Ramos (cell line): ENCODE data around the gene ARHGAP9.

ENCODE experiments used
- in situ Hi-C: fragments of 300-500 bp; cut with MboI; formaldehyde crosslinking; loops from one replicate; pipeline ENCODE4 v1.14.3; 2022; ENCODE audit warnings: low sequenced_read_pairs; ENCODE audit not compliant: unreplicated experiment

ARHGAP9 gene

GRCh38 chr12:57479376-57480115 lies at the start of gene ARHGAP9:
Gene ARHGAP9, minus strand, starts transcription at chr12:57479866. Its CDS starts 460 bp downstream, at chr12:57479406.
- in situ Hi-C loops = no loop called here

- in situ Hi-C loops = no loop called here
Measured at GRCh38 chr12:57528831-57529555, 49.3 kb upstream of the ARHGAP9 start.

DNA sequence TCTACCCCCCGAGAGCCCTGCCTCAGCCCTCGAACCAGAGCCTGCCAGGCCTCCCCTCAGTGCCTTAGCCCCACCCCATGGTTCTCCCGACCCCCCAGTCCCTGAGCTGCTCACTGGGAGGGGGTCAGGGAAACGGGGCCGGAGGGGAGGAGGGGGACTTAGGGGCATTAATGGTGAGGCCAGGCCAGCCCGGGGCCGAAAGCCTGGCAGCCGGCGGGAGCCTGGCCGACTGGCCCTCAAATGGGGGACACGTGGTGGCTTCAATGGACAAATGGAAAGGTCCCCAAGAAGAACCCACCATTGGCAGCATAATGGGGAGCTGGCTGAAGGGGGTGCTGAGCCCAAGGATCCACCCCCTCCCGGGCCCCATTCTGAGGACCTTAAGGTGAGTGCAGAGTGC lies 48.5 kb upstream of the ARHGAP9 start:
- in situ Hi-C loops = no loop called here

GRCh38 chr12:57527184-57527583 lies 47.5 kb upstream of the ARHGAP9 start:
- in situ Hi-C loops = no loop called here

DNA sequence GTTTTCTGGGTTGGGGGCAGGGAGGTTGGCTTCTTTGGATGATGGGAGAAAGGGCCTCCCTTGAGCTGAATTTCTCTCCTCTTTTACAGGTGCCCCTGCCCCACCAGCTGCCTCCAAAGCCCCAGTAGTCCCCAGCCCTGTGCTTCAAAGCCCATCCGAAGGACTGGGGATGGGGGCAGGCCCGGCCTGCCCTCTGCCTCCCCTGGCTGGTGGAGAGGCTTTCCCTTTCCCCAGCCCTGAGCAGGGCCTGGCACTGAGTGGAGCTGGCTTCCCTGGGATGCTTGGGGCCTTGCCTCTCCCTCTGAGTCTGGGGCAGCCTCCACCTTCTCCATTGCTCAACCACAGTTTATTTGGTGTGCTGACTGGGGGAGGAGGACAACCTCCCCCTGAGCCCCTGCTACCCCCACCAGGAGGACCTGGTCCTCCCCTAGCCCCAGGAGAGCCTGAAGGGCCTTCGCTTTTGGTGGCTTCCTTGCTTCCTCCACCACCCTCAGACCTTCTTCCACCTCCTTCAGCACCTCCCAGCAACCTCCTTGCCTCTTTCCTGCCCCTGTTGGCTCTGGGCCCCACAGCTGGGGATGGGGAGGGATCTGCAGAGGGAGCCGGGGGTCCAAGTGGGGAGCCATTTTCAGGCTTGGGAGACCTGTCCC lies 46.9 kb upstream of the ARHGAP9 start:
- in situ Hi-C loops = no loop called here

GRCh38 chr12:57525615-57526383 lies 46.1 kb upstream of the ARHGAP9 start:
- in situ Hi-C loops = no loop called here

DNA sequence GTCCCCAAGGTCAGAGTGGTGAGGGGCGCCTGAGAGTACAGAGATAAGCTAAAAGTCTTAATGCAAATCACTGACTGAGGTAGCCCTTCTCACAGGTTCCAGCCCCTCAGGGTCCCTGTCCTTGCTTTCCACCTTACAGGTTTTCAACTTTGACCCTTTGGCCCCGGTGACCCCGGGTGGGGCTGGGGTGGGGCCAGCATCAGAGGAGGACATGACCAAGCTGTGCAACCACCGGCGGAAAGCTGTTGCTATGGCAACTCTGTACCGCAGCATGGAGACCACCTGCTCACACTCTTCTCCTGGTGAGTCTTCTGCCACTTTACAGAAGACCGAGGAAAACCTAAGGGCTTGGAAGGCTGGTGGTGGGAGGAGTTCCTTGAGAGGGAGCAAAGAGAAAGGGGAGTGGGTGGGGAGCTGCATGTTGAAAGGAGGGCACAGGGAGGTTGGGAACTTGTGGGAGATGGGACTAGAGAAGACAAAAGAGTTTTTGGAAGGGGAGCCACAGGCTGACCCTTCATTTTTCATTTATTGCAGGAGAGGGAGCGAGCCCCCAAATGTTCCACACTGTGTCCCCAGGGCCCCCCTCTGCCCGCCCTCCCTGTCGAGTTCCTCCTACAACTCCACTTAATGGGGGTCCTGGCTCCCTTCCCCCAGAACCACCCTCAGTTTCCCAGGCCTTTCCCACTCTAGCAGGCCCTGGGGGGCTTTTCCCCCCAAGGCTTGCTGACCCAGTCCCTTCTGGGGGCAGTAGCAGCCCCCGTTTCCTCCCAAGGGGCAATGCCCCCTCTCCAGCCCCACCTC lies 45.3 kb upstream of the ARHGAP9 start:
- in situ Hi-C loops = no loop called here

DNA sequence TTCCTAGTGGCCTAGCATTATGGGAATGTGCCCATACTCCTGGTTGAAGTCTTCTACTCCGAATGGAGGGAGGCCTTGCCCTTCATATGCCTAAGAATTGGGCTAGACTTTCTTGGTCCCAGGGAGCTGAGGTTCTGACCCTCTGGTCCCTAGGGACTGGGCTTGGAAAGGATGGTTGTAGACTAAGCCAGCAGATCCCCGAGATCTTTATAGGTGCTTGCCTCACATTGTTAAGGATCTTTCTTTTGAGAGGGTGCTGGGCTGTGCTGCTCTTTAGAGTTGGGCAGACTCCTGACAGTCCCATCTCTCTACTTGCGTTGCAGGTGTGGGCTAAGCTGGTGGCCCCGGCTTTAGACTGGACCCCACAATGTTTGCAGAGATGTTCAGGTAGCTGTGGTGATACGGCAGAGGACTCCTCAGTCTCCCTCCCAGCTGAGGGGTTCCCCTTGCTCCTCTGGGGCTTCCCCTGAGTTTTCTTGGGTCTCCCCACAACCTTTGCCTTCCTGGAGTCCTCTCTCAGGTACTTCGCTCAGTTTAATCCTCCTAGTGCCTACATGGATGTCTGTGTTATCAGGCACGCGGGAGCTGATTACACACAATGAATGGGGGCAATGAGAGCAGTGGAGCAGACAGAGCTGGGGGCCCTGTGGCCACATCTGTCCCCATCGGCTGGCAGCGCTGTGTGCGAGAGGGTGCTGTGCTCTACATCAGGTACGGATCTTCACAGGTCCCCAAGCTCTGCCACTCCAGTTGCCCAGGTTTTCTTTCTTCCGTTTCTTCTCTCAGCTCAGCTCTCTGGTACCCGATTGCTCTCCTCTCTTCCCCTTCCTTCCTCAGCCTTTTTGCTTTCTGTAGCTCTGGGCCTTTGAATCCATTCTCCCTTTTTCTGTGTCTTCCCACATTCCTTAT lies 44.3 kb upstream of the ARHGAP9 start:
- in situ Hi-C loops = no loop called here

DNA sequence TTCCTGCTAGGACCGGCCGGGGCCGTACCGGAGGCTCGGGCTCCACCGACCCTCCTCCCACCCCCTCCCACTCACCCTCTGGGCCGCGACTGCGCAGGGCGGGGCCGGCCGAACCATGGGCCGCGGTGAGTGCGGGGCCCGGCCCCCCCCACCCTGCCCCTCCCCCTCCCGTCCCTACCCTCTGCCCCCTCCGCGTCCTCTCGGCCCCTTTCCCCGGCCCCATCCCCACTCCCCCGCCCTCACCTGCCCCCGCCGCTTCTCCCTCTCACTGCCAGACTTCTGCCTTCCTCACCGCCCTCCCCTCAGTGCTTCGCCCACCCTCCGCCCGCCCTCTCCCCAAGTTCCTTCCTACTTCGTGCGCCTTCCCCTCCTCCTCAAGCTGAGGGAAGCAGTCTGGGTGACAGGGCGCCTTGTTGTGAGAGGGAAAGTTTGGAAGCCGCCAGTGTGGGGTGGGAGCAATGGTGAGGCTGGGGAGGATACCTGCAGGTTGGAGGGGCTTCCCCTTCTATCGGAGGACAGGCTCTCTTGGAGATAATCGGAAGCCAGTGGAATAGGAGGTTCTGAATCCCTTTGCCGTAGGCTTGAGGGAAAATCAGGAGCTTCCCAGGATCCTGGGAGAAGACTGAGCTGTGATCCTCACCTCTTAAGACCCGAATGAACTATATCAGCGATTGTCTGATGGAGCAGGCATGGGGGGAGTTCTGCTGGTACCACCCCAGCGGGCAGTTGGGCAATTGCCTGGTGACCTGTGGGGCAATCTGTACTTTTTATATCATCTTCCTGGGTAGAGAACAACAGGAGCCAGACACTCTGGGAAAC lies 43.4 kb upstream of the ARHGAP9 start:
- in situ Hi-C loops = no loop called here

- in situ Hi-C loops = no loop called here
Measured at GRCh38 chr12:57522011-57522886, 42.6 kb upstream of the ARHGAP9 start, which contains the start of gene MBD6. Gene MBD6, plus strand, starts transcription at chr12:57522824. Its CDS starts 1,480 bp downstream, at chr12:57524304.

DNA sequence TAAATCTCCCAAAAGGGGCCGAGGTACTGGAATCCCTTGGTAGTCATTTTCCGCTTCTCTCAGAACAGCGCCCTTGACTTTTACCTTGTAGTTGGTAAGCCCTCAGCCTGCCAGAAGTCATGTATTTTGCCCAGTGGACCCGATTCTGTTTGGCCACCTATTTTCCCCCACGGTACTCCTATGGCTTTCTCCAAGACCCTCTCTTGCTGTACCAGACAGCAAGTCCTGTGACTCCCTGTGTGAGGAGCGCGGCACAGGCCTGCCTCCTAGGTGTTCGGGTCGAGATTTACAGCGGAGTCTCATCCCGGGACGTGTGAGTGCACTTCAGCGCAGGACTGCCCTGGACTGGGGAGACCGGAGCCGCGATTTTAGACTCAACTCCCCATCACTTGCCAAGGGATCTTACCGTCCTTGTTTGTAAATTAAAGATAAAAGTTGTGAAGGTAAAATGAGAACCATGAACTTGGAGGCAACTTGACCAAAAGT lies 41.9 kb upstream of the ARHGAP9 start:
- in situ Hi-C loops = no loop called here

DNA sequence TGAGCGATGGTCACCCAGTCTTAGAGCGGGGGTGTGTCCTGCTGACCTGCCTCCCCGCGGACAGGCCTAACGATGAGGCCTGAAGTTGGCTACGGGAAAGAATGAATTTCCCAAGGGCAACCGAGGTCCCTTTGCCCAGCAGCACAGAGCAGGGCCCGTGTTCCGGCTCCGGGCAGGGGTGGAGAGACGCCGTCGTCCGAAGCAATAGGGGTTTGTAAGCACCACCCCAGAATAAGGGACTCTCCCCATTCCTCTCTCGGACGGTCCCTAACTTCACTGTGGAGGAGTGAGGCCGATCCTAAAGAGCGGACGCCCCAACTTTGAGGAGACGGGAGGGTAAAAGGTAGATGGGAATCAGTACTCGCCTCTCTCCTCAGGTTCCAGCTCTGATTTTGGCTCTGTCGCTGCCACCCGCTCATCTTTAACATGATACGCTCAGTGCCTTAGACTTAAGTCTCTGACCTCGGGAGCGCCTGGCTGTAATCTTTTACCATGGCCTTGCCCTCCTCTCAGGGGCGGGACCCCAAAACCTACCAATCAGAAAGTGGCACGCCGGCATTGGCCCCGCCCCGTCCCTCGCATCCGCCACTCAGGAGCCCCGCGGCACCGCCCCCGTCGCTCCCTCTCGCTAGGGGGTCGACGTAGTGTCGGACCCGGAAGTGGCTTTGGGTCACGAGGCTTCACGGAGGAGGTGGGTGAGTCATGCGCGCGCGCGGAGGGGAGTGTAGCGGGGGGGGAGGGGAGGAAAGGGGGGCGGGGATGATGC lies 40.6 kb upstream of the ARHGAP9 start, which contains the start of gene DDIT3:
DDIT3 (minus strand) TSS at position 462 of the 766 bp plus-strand sequence. CDS start 3,108 bp downstream, outside the sequence.
- in situ Hi-C loops = no loop called here

DNA sequence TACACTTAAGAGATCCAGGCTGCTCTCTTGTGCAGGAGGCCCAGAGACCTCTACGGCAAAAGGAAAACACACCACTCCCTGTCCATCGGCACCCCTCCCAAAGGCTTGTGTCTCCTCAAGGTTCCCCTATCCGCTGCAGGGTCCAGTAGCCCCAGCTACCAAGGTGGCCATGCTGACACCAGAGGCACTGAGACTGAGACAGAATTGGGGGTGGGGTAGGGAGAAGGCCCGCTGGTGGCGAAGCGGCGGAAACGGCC lies 40.1 kb upstream of the ARHGAP9 start:
- in situ Hi-C loops = no loop called here

DNA sequence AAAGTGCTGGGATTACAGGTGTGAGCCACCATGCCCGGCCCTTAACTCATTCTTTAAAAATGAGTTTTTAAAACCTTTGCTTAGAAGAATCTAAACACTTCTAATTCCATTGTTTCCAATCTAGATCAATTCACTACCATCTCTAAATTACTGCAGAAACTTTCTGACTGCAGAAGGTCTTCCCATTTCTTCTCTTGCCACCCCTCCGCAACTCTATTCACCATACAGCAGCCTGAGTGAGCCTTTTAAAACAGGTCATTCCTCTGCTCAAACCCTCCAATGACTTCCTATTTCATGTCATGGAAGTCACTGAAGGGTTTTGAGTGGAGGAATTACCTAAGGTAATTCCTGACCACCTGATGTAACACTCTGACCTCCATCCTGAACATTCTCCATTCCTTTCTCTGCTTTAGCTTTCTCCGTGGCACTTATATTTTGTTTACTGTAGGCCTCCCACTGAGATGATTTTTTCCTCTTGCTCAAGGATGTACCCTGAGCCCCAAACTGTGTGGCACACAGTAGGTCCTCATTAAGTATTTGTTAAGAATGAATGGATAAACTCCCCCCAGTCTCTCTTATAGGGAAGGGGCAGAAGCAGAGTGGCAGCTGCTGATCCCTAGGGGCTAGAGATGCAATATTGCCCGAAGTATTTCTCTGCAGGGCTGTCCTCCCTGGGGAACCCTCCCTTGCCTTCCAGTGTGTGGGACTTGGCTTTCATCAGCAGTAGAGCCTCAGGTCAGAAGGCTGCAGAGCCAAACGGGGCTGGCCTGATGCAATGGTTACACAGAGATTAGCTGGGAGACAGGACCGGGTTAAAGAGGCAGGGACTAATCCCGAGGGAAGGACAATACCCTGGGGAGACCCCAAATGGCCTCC lies 39.5 kb upstream of the ARHGAP9 start:
- in situ Hi-C loops = no loop called here
